ENCODE measurements around the gene OR1I1.

The OR1I1 gene

DNA sequence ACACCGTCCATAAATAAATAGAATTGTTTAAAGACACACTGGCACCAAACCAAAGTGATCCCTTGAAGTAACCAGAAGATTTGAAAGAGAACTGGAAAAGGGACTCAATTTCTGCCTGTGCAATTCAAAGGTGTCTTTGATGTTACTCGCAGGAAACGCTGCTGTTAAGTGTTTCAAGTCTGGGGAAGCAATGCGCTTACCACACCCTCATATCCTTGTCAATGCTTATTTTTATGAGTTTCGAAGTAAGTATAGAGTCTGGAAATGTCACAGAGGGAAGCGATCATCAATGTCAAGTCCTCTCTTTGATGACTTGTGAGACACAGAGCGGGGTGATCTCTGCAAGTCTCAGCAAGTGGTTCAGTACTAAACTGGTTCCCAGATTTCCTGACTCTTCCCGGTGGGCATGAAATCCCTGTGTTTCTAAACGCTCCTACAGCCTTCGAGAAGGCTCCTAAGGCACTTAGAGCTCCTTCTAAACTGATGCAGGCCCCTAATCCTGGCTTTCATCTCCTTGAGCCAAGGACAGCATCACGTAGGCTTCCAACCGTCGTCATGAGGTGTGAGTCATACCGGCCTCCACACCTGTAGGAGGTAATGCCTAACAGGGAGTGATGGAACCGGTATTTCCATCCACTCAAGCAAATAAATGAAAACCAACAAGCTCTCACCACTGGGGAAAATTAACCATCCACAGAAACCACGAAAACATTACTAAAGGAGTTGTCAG is 48.0 kb downstream of the OR1I1 start:
- H3K27me3 ChIP-seq (ENCODE audit: insufficient read depth, poor library complexity, severe bottlenecking): no peaks in the 10 kb centered on the region
- no peak for DNase-seq (ENCODE audit: low spot score)
- no peak for TF ChIP-seq CTCF (IDR thresholded peaks at IDR 0.05; ENCODE audit: poor library complexity, severe bottlenecking)
- peaks cover 4% of the 10 kb centered on the region for H3K4me1 ChIP-seq (ENCODE audit: insufficient read depth, poor library complexity, severe bottlenecking)
- no peak for ATAC-seq (ENCODE audit: low read depth)
- no peaks in the 10 kb centered on the region for H3K9me3 ChIP-seq (ENCODE audit: severe bottlenecking)
- no peaks in the 10 kb centered on the region for H3K36me3 ChIP-seq (ENCODE audit: low read depth)
- no peak overlapping the region for H3K27ac ChIP-seq (ENCODE audit: poor library complexity, severe bottlenecking)
- H3K4me3 ChIP-seq (ENCODE audit: severe bottlenecking): no peak overlapping the region

DNA sequence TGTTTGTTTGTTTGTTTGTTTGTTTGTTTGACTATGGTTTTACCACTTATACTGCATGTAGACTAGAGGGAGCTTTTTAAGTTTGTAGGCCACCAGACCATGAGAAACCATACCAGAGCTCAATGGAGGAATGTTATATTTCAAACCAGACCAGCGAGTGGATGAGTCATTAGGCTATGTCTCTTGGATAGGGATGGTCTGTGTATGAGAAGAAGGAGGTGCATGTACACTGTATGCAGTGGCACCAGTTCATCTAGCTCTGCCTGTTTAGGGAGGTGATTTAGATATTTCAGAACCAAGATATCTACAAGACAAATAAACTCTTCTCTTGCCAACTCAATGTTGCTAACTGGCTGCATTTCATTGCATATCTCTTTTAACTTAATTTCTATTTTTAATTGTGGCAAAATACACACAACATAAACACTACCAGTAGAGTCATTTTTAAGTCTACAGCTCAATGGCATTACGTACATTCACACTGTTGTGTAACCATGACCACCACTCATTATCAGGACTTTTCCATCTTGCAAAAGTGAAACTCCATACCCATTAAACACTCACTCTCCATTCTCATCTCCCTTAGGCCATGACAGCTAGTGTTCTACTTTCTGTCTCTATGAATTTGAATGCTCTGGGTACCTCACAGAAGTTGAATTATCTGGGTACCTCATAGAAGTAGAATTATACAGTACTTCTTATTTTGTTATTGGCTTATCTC is 54.4 kb downstream of the OR1I1 start:
- Histone ChIP-seq H3K4me3 (ENCODE audit: severe bottlenecking) (no peak overlapping the region), H3K27ac (ENCODE audit: poor library complexity, severe bottlenecking) (no peak overlapping the region), H3K9me3 (ENCODE audit: severe bottlenecking) (no peaks in the 10 kb centered on the region), H3K36me3 (ENCODE audit: low read depth) (no peaks in the 10 kb centered on the region), H3K27me3 (ENCODE audit: insufficient read depth, poor library complexity, severe bottlenecking) (no peaks in the 10 kb centered on the region), H3K4me1 (ENCODE audit: insufficient read depth, poor library complexity, severe bottlenecking) (no peaks in the 10 kb centered on the region)
- no peak for TF ChIP-seq CTCF (IDR thresholded peaks at IDR 0.05; ENCODE audit: poor library complexity, severe bottlenecking)
- peak; percentile 56; the same call in 2 of the 3 replicates for ATAC-seq (ENCODE audit: low read depth)
- no peak for DNase-seq (ENCODE audit: low spot score)

GRCh38 chr19:15137777-15138176 is 55.8 kb downstream of the OR1I1 start:
- H3K27ac ChIP-seq (ENCODE audit: poor library complexity, severe bottlenecking): no peak overlapping the region
- H3K27me3 ChIP-seq (ENCODE audit: insufficient read depth, poor library complexity, severe bottlenecking): no peaks in the 10 kb centered on the region
- no peak overlapping the region for H3K4me3 ChIP-seq (ENCODE audit: severe bottlenecking)
- ATAC-seq (ENCODE audit: low read depth) (no peak), DNase-seq (ENCODE audit: low spot score) (no peak)
- TF ChIP-seq CTCF (IDR thresholded peaks at IDR 0.05; ENCODE audit: poor library complexity, severe bottlenecking): no peak
- H3K4me1 ChIP-seq (ENCODE audit: insufficient read depth, poor library complexity, severe bottlenecking): no peaks in the 10 kb centered on the region
- H3K9me3 ChIP-seq (ENCODE audit: severe bottlenecking): no peaks in the 10 kb centered on the region
- no peaks in the 10 kb centered on the region for H3K36me3 ChIP-seq (ENCODE audit: low read depth)

DNA sequence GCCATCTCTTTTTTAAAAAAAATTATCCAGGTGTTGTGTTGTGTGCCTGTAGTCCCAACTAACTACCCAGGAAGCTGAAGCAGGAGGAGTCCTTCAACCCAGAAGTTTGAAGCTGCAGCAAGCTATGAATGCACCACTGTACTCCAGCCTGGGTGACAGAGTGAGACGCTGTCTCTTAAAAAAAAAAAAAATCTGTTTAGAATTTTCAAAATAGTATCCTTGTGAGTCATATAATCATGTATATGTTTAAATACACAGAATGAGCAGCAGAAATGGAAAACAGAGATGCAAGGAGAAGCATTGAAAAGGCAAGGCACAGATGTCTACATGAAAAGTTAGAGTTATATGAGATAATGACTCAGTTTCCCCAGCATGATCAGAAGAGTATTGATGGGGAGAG is 56.4 kb downstream of the OR1I1 start:
- DNase-seq (ENCODE audit: low spot score) (no peak), ATAC-seq (ENCODE audit: low read depth) (no peak)
- Histone ChIP-seq H3K27ac (ENCODE audit: poor library complexity, severe bottlenecking) (no peak overlapping the region), H3K4me3 (ENCODE audit: severe bottlenecking) (no peak overlapping the region), H3K27me3 (ENCODE audit: insufficient read depth, poor library complexity, severe bottlenecking) (no peaks in the 10 kb centered on the region), H3K4me1 (ENCODE audit: insufficient read depth, poor library complexity, severe bottlenecking) (no peaks in the 10 kb centered on the region), H3K36me3 (ENCODE audit: low read depth) (no peaks in the 10 kb centered on the region), H3K9me3 (ENCODE audit: severe bottlenecking) (no peaks in the 10 kb centered on the region)
- no peak for TF ChIP-seq CTCF (IDR thresholded peaks at IDR 0.05; ENCODE audit: poor library complexity, severe bottlenecking)

DNA sequence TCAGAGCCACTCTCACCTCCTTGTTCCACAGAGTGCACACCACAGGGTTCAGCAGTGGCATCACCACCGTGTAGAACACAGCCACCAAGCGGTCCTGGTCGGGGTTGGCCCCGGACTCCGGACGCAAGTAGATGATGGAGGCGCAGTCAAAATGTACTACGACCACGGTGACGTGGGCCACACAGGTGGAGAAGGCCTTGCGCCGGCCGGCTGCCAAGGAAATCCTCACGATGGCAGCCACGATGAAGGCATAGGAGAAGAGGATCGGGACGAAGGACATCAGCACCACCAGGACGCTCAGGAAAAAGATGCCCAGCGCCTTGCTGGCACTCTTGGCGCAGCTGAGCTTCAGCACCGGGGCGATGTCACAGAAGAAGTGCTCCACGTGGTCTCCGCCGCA is 59.1 kb downstream of the OR1I1 start:
- H3K36me3 ChIP-seq (ENCODE audit: low read depth): no peaks in the 10 kb centered on the region
- no peak overlapping the region for H3K4me3 ChIP-seq (ENCODE audit: severe bottlenecking)
- no peak overlapping the region for H3K27ac ChIP-seq (ENCODE audit: poor library complexity, severe bottlenecking)
- H3K4me1 ChIP-seq (ENCODE audit: insufficient read depth, poor library complexity, severe bottlenecking): no peaks in the 10 kb centered on the region
- no peaks in the 10 kb centered on the region for H3K9me3 ChIP-seq (ENCODE audit: severe bottlenecking)
- no peaks in the 10 kb centered on the region for H3K27me3 ChIP-seq (ENCODE audit: insufficient read depth, poor library complexity, severe bottlenecking)
- no peak for DNase-seq (ENCODE audit: low spot score)
- no peak for TF ChIP-seq CTCF (IDR thresholded peaks at IDR 0.05; ENCODE audit: poor library complexity, severe bottlenecking)
- ATAC-seq (ENCODE audit: low read depth): no peak
